Stomach (tissue), 9 donors: Measurements from ENCODE around the gene HBG2. TPM values are rescaled to one million over a fixed set of nuclear protein-coding genes. Genes with fewer than 3 reads are reported as not detected.

Source experiments
- DNase-seq, 2 donors: peaks; one replicate each; pipeline versions ENCODE4 v3.0.0 to v3.0.0-alpha.2; 2013 to 2019
- H3K27ac ChIP-seq, 5 donors: fragments of 200-600 bp in 4 of 5; sonication (generic) in 4 of 5; one replicate each; pipeline ENCODE4 v1.5.1; 2013 to 2019; ENCODE audit warnings: mild to moderate bottlenecking in 1 of 5, moderate library complexity in 1 of 5
- H3K27me3 ChIP-seq, 3 donors: fragments of 200-600 bp; sonication (generic); one replicate each; pipeline ENCODE4 v1.5.1; 2017 to 2019; ENCODE audit warnings: mixed run types in 1 of 3
- H3K36me3 ChIP-seq, 4 donors: fragments of 200-600 bp; sonication (generic); 1 replicate in 3 of 4; 2 replicates in 1 of 4; pipeline ENCODE4 v1.5.1; 2016 to 2019
- H3K4me1 ChIP-seq, 4 donors: fragments of 200-600 bp; sonication (generic); one replicate each; pipeline ENCODE4 v1.5.1; 2016 to 2019
- H3K4me3 ChIP-seq, 4 donors: fragments of 200-600 bp; sonication (generic) in 3 of 4; one replicate each; pipeline ENCODE4 v1.5.1; 2016 to 2019; ENCODE audit warnings: mild to moderate bottlenecking in 1 of 4
- H3K9me3 ChIP-seq, 4 donors: fragments of 200-600 bp; sonication (generic); one replicate each; pipeline ENCODE4 v1.5.1; 2016 to 2019
- CTCF ChIP-seq, 7 experiments: fragments of 450-650 bp in 4 of 7; fragments of 200-600 bp in 3 of 7; sonication (generic) in 3 of 7; IDR thresholded peaks; one replicate each; pipeline ENCODE4 v1.5.1; 2016 to 2019; ENCODE audit warnings: antibody characterized with exemption in 7 of 7, control low read depth in 2 of 7, mild to moderate bottlenecking in 1 of 7
- EP300 ChIP-seq: sonication (generic); formaldehyde crosslinking; IDR thresholded peaks from one replicate; pipeline ENCODE4 v1.6.1; 2017; ENCODE audit warnings: antibody characterized with exemption
- POLR2A ChIP-seq, 4 donors: fragments of 450-650 bp; IDR thresholded peaks; one replicate each; pipeline ENCODE4 v1.6.1; 2016; ENCODE audit warnings: antibody characterized with exemption in 4 of 4, control low read depth in 2 of 4, mild to moderate bottlenecking in 1 of 4, moderate library complexity in 1 of 4
- POLR2AphosphoS5 ChIP-seq, 3 donors: sonication (generic); formaldehyde crosslinking; IDR thresholded peaks; one replicate each; pipeline ENCODE4 v1.6.1; 2016; ENCODE audit warnings: antibody characterized with exemption in 3 of 3
- WGBS, 5 donors: extraction: QIAGEN DNeasy Blood & Tissue Kit in 3 of 5; methylation state at CpG; one replicate each; pipeline versions ENCODE4 v1.1.5 to v1.1.7; 2013 to 2018; 5-methylcytosine and 5-hydroxymethylcytosine counted together
- intact Hi-C: fragments of 100-400 bp; cut with DNase I; formaldehyde crosslinking; loops from one replicate; pipeline ENCODE4 v1.15.1; 2023; ENCODE audit warnings: low total_unique reads
- polyA plus RNA-seq, 3 donors: library from polyadenylated mRNA; stranded (reverse); fragments of 200-250 nt; gene quantifications; one replicate each; pipeline ENCODE4 v1.2.3, GENCODE V29; 2013
- total RNA-seq, 5 donors: library from RNA; depleted of rRNA; stranded (reverse); fragments of >200 nt; gene quantifications; one replicate each; pipeline versions ENCODE4 v1.1.0 to v1.2.3, GENCODE V29; 2014 to 2016
- donor health status: healthy with polysubstance abuse.
- donor health status: Bipolar disorder and iron deficiency.
- donor health status: healthy.

HBG2 gene
- total and polyA plus RNA-seq, 8 donors, result 0.75 to 1,854 TPM; not detected in 6

GRCh38 chr11:5291207-5291838, 36.7 kb upstream of the HBG2 start:
- Histone ChIP-seq H3K27me3 (no peaks in the 10 kb centered on the region), H3K9me3 (no peaks in the 10 kb centered on the region), H3K4me1 (no peaks in the 10 kb centered on the region), H3K36me3 (no peaks in the 10 kb centered on the region), H3K27ac (no peak overlapping the region), H3K4me3 (no peak overlapping the region)
- peak in 1 of 2 donors; percentile 39 for DNase-seq
- no peak for TF ChIP-seq POLR2AphosphoS5 (IDR thresholded peaks at IDR 0.05)
- peak in 3 of 7 experiments; percentile 9 to 16 (median 11) for TF ChIP-seq CTCF (IDR thresholded peaks at IDR 0.05)
- TF ChIP-seq EP300, result no peak
- intact Hi-C loops, result no loop called here
- WGBS, 5 donors, result 73 to 89% (median 83%) methylated on average over 1 of the region's 1 CpG

- Histone ChIP-seq H3K27me3 (no peaks in the 10 kb centered on the region), H3K4me3 (no peak overlapping the region), H3K4me1 (no peaks in the 10 kb centered on the region), H3K9me3 (no peaks in the 10 kb centered on the region), H3K36me3 (no peaks in the 10 kb centered on the region), H3K27ac (no peak overlapping the region)
- intact Hi-C loops, result no loop called here
- DNase-seq, result no peak
- 89 to 96% (median 94%) methylated on average over 1 of the region's 1 CpG for WGBS, 5 donors
- no peak for TF ChIP-seq CTCF (IDR thresholded peaks at IDR 0.05)
Observed at GRCh38 chr11:5290106-5290505, 35.5 kb upstream of the HBG2 start.

DNA sequence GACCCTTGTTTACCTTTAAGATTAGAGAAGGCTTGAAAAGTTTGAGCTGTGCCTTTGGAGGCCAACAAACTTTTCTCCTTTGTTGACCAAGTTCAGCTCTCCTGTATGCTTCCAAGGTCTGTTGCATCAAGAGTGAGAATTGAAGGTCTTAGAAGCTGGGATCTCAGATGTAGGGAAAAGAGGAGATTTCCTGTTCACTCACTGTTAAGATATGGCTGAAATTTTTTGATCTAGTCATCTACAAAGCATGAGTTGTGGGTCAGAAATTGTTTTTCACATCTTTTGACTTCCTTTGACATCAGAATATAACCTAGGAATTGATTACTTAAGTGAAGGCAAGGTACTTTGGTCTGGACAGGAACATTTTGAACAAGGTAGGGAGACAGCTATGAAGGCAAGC, 35.1 kb upstream of the HBG2 start:
- no peaks in the 10 kb centered on the region for H3K9me3 ChIP-seq
- no peak for TF ChIP-seq POLR2AphosphoS5 (IDR thresholded peaks at IDR 0.05)
- no peak for TF ChIP-seq EP300
- no peak for TF ChIP-seq POLR2A (IDR thresholded peaks at IDR 0.05)
- TF ChIP-seq CTCF (IDR thresholded peaks at IDR 0.05), result no peak
- H3K4me1 ChIP-seq, result no peaks in the 10 kb centered on the region
- no peak for DNase-seq
- H3K36me3 ChIP-seq, result no peaks in the 10 kb centered on the region
- no peak overlapping the region for H3K27ac ChIP-seq
- intact Hi-C loops, result no loop called here
- H3K27me3 ChIP-seq, result no peaks in the 10 kb centered on the region
- H3K4me3 ChIP-seq, result no peak overlapping the region

DNA sequence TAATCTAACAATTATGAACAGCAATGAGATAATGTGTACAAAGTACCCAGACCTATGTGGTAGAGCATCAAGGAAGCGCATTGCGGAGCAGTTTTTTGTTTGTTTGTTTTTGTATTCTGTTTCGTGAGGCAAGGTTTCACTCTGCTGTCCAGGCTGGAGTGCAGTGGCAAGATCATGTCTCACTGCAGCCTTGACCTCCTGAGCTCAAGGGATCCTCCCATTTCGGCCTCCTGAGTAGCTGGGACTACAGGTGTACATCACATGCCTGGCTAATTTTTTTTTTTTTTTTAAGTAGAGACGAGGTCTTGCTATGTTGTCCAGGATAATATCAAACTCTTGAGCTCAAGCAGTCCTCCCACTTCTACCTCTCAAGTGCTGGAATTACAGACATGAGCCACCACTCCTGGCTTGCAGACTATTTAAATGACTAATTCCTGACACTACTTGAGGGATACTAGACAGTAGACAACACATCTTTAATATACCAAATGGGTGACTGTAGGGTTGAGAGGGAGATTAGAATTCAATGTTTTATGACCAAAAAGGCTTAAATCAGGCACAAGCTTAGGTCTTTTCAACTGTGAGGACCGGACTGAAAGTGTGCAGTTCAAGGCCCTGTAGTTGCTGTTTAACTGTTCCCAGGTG, 34.4 kb upstream of the HBG2 start:
- Histone ChIP-seq H3K4me1 (no peaks in the 10 kb centered on the region), H3K36me3 (no peaks in the 10 kb centered on the region), H3K27me3 (no peaks in the 10 kb centered on the region), H3K4me3 (no peak overlapping the region), H3K9me3 (no peaks in the 10 kb centered on the region), H3K27ac (no peak overlapping the region)
- intact Hi-C loops, result no loop called here
- DNase-seq, result no peak
- 79 to 86% (median 83%) methylated on average over 6 of the region's 6 CpGs for WGBS, 5 donors
- TF ChIP-seq EP300, result no peak
